COLO668 (cell line): ENCODE results near the gene TEDDM1.
"Not testable (repeated sequence)": the region's sequence is repeated elsewhere in the genome, so short reads cannot be mapped to it uniquely, and the experiment has no call there.

ENCODE experiments used
- DNase-seq: peaks from one replicate; lab custom pipeline; 2025; ENCODE audit not compliant: unreplicated experiment; lab: John Stamatoyannopoulos, UW

The TEDDM1 gene, protein sequence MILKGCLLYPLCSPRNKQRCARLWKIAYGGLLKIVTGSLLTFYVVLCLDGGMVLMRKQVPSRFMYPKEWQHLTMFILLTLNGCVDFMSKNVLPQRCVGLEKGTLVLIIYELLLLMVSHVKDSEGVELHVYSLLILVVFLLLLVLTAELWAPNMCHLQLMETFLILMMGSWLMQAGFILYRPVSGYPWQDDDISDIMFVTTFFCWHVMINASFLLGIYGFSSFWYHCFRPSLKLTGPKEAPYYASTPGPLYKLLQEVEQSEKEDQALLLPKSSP

DNA sequence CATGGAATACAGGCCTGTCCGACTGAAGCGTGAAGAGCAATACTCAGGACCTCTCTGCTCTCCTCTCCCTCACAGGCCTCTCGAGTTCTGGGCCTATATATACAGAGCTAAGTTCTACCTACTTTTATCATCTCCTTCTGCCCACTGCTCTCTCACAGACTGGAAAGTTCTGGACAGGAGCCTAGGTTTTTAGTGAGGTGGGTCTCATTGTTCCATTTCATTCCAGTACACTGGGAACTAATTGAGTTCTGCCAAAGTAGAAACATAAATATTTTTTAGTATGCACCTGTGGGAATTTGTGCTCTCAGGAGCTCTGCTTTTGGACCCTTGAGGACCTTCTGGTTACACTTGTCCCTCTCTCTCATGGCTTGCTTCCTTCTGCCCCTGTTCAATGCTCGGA lies at the start of gene TEDDM1:
TEDDM1 (minus strand) TSS at position 101 of the 400 bp plus-strand sequence. CDS start 182 bp downstream, outside the sequence.
- no peak for DNase-seq

DNA sequence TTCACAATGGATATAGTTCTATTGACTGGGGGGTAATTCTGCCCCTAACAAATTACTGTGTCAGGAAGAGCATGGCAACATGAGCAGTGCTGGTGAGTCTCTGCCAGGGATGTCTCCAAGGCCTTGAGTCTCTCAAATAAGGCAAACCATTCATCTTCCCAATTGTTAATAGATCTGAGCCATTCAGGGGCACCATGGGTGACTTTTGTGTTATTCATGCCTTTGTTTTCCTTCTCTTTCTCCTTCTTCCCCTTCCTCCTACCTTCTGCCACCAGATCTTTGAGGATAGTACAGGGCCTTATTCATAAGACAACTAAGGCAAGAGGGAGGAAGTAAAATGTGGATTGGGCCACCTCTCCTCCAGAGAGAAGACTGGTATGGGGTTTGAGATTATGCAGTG lies 49.6 kb upstream of the TEDDM1 start, which contains the start of gene RGSL1:
RGSL1 (plus strand) TSS at position 60 of the 400 bp plus-strand sequence; CDS start at position 80, 20 bp downstream.
- DNase-seq = no peak

DNA sequence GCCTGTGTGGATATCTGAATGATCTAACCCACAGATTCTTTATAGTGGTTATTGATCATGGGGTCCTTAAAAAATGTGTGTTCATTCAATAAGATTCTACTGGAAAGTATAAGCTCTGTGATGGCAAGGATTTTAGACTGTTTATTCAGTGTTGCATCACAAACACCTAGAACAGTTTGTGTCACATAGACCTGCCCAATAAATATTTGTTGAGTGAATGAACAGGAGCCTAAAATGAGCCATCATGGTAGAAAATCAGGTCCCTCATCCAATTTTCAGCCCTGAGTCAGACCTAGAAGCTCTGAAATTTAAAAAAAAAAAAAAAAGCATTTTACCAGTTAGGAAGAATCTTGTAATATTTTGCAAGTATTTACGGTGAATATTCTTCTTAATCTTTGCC lies 47.2 kb upstream of the TEDDM1 start:
- DNase-seq = no peak

DNA sequence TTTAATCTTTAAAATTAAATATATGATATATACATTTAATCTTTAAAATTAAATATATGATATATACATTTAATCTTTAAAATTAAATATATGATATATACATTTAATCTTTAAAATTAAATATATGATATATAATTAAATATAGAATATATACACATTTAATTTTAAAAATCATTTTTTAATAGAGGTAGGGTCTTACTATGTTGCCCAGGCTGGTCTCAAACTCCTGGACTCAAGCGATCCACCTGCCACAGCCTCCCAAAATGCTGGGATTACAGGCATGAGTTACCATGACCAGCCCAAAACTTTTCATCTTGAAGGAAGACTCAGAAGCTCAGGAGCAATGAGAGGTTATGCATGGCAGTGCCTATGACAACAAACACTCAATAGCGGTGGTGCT lies 46.7 kb upstream of the TEDDM1 start:
- not testable (repeated sequence) for DNase-seq

DNA sequence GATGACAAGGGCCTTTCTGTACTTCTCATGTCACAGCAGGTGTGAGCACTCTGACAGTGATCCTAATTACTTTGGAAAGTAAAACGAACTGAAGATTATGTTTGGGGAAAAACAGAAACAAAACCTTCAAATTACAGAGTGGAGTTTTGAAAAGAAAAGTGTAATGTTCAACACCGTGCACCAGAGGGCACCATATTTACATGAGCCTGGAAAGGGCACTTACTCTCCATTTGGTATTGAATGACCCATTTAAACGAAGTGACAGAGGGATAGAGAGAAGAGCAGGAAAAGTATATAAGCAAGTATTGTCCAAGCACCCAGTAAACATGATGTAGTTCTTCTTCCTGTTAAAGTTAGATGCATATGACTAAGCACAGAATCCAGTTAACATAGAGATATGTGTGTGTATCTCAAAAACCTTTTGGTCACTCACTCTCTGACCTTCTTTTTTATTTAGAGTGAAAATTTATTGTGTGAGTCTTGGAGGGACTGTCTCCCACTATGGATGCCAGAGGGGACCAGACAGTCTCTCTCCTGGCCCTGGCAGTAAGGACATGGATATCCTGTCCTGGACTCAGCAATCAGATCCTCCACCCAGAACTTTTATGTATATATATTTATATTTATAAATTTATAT lies 45.7 kb upstream of the TEDDM1 start:
- DNase-seq = peak; percentile 32

DNA sequence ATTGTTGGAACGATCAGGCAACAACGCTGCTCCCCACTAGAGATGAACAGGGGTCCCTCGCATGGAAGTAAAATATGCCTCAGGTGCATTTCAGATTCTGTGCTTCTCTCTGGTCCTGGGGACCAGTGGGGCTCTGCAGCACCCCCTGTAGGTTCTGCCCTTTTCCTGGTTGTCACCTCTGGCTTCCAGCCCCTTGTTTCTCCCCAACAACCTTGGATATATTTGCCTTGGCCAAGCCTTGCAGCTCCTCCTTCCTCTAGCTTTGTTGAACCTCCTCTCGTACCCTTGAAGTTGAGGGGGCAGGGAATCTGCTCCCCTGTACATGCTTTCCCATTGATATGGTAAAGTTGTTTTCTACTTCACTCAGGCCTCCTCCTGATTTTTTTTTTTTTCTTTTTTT lies 44.0 kb upstream of the TEDDM1 start:
- no peak for DNase-seq

DNA sequence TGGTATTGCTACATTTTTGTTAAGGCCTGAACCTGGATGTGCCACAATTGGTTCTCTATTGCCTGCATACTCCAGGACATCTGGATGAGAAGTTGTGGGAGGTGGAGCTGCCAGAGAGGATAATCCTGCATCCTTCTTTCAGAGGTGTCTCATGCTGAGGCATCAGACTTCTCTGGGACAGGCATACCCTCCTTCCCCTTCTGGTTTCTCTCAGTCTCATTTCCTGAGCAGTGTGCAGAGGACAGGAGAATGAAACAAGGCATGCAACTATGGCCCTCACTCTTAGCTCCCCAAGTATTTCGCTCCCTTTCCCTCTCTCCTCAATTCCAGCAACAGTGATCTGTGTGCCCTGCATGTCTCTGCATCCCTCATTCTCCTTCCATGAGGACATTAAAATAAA lies 41.9 kb upstream of the TEDDM1 start:
- DNase-seq = no peak

DNA sequence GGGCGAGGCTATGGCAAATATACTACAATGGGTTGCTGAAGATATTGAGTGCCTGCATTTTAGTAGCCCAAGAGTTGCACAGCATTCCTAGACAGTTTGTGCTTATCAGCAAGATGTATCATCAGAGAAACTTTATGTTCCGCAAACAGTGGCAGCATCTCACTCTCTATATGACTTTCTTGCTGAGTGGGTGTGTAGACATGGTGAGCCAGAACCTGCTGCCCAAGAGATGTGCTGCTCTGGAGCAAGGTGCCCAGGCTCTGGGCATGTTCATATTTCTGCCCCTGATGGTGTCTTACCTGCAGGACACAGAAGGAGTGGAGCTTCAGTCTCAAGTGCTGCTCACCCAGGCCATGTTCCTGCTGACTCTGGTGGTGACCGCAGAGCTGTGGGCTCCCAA lies 41.3 kb upstream of the TEDDM1 start:
- no peak for DNase-seq

DNA sequence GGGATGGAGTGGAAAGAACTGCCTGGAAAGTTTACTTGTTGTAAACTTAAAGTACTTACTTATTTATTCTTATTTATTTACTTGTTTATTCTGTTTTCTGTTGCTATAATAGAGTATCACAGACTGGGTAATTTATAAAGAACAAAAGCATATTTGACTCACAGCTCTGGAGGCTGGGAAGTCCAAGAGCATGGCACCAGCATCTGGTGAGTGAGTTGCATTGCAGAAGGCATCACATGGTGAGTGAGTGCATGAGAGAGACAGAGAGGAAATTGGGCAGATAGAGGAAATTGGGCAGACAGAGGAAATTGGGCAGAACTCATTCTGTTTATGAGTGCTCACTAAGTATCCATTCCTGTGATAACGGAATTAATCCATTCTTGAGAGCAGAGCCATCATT lies 37.9 kb upstream of the TEDDM1 start:
- no peak for DNase-seq

DNA sequence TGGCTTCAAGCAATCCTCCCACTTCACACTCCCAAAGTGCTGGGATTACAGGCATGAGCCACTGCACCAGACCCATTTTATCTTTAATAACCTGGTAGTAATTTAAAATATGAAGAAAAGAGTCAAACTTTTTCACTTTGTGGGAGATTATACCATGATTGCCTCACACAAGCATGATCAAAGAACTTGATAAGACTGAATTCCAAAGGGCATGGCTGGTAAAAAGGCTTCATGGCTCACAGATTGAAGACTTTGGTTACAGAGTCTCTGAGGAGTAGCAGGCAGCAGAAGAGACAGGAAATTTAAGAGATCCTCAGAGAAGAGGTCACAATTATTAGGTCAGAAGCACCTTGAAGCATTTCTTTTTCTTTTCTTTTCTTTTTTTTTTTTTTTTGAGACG lies 33.1 kb upstream of the TEDDM1 start:
- no peak for DNase-seq

DNA sequence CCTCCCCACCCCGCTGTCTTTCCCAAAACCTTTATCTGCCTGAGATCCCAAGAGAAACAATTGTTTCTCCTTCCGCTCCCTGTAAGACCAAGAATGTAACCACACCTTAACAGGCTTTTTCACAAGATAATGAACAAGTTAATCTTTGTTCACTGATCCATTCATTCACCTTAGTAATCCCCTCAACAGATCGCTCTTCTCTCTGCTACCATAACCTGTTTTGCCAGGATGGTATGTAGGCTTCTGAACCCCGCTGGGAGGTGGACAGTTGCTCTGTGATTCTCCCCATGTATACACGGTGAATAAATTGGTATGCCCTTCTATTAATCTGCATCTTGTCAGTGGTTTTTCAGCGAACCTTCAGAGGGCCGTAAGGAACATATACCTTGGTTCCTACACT lies 30.8 kb upstream of the TEDDM1 start:
- no peak for DNase-seq

DNA sequence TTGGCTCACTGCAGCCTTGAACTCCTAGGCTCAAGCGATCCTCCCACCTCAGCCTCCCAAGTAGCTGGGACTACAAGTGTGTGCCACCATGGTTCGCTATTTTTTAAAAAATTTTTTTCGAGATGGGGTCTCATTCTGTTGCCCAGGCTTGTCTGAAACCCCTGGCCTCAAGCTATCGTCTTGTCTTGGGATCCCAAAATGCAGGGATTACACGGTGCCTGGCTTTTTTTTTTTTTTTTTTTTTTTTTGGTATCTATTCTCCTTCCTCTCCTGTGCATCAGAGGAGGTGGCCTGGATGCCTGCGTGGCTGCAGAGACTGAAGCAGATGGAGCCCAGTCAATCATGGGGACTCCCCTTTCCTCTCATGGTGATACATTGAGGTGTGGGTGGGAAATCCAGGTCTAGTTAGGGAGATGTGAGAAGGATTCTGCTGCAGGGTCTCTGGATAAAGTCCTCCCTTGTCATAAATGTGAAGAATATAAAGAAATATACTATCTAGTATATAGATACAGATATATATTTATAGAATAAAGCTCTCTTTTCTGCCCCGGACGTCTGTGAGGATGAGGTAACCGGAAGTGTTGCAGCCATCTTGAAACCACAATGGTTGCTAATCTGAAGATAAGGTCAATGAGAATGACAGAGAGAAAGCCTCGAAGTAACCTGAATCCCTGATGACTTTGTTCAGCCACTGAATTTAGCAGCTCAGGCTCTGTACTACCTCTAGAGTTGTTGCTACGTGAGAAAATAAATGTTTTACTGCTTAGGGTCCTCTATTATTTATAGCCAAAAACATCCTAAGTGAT lies 30.0 kb upstream of the TEDDM1 start:
- DNase-seq = no peak

DNA sequence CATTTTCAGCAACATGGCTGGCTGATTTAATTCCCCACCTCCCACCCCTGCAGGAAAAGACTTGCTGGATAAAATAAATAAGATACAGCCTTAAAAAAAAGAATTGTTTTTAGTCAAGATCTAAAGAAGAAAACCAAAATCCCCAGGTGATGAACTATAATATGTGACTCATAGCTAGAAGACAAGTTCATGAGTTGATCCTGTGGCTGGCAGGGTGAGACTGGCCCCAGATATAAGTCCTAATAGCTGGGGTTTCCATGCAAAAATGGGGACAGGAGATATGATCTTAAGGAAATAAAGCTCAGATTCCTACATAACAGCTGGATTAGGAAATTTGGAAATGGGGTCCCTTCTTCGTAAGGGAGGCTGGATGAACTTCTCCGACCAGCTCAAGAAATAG lies 27.6 kb upstream of the TEDDM1 start:
- no peak for DNase-seq

DNA sequence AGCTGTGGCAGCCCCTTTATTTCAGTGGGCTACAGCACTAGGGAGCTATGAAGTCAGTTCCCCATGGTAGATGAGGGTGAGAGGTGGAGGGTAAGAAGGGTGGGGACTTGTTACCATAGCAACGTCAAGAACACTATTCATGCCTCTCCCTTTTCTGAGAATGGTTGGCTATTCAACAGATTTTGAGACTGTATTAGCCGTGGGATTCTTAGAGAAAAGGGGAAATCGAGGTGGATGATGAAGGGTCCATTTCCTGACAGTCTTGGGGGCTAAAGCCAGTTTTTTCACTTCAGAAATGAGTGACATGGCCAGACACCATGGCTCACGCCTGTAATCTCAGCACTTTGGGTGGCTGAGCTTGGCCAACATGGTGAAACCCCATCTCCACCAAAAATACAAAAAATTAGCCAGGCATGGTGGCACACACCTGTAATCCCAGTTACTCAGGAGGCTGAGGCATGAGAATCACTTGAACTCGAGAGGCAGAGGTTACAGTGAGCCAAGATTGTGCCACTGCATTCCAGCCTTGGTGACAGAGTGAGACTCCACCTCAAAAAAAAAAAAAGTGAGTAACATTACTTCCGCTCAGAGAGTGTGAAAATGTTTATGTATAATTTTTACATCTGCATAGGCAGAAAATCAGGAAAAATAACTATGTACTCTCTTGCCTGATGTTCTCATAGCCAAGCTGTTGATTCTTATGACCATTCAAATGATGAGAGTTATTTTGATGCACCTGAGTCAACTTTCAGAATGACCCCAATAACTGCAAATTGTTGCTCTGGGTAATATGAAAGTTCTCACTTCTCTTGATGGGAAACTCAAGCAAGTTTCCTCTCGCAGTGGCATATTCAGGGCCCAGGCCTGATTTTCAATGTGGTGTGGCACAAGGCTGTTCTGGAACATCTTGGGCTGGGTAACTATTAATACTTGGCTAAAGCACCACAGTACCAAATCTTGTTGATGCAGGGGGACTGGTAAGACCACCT lies 26.3 kb upstream of the TEDDM1 start:
- DNase-seq = no peak

DNA sequence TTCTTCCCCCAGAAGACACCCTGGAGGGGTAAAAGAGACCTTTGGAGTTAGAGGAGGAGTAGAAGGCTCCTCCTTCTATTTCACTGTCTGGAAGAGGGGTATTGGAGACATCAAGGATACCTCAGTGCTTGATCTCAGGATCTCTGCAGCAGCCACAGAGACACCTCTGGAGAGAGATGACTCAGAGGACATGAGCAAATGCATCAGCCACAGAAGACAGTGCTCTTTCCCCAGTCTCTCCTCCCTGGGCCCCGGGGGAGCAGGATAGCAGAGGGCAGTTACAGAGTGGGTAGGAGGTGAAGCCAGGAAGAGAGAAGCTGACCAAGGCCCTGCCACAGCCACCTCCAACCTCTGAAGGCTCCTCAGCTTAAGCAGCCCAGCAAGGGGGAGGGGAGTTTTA lies 15.3 kb upstream of the TEDDM1 start:
- DNase-seq = no peak

DNA sequence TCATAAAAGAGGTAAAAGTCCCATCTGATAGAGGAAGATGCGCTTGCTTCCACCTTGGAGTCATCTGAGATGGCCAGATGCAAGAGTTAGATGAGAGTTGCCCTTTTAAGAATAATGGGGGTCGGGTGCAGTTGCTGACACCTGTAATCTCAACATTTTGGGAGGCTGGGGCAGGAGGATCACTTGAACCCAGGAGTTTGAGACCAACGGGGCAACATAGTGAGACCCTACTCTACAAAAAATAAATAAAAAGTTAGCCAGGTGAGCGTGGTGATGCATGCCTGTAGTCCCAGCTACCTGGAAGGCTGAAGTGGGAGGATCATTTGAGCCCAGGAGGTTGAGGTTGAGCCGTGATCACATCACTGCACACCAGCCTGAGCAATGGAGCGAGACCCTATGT lies 13.5 kb upstream of the TEDDM1 start:
- no peak for DNase-seq

DNA sequence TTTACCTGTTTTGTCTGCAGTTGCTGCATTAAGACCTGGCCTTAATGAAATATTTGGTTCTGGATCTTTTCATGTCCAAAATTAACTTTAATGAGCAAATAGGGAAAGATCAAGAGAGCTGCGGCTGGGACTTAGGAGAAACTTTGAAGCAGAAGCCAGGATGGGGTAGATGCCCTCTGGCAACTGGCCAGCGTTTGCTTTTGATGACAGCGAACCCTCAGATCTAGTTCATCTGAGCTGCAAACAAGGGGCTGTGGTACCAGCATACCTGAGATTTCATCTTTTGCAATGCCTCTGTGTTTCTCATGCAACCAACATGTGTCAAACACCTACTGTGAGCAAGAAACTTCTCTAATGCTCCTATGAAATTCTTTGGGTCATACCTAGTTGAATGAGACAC lies 13.0 kb upstream of the TEDDM1 start:
- DNase-seq = no peak

DNA sequence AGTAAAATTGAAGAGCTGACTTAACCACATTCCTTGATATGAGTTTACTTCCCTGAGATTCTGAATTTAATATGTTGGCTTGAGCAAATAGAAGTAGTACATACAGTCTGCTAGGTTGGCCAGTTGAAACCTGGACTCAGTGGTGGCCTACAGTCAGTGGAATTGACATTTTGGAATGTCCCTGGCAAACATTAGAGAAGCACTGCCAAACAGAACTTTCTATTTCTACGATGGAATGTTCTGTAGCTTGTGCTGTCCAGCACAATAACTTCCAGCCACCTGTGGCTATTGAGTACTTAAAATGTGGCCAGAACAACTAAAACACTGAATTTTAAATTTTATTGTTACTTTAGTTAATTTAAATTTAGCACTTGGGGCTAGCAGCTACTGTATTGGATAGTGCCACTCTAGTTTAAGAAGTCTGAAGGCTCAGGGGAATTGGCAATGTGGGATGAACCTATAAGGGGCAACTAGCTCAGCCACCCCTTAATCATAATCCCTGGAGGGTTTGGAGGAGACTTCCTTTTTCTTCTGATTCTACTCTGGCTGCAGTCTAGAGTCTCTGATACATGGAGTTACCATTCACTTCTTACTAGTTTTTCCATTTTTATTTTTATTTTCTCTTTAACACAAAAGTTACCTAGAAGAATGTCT lies 10.3 kb upstream of the TEDDM1 start:
- DNase-seq = no peak

DNA sequence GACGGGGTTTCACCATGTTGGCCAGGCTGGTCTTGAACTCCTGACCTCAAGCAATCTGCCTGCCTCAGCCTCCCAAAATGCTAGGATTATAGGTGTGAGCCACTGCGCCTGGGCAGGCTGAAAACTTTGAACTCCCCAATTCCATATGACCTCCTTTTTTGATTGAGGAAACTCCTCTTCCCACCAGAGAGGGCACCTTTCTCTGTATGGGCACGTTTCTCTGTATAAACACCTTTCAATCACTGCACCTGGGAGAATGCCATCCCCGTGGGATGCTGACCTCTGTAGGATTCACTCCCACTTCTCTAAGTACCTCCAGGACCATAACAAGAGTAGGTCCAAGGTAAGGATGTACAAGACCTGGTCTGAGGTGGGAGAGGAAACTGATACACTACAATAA lies 9.7 kb upstream of the TEDDM1 start:
- DNase-seq = no peak

DNA sequence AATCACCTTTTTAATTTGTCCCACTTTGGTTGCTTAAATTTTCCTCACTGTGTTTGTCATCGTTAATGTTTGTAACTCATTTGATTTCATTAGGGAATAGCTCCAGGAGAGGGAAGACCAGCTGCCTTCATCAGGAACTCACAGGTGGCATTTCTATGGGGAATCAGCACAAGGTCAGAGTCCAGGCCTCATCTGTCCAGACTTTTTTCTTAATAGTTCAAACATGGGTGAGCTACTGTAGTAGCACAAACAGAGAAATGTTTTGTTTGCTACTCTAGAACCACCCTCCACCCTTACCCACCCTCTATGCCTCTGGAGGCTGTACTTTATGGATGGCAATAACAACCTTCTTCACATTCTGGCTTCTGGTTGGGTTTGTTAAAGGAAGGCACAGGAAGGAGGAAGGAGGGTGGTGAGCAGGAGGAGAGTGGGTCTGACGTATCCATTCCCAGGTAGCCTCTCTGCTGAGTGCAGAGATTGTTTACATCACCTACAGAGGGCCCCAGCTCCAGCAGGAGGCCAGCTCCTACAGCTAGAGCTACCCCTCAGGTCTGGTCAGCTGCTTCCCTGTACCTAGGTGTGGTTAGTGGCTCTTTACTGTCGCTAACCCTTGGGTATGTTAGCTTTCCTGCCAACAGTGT lies 8.1 kb upstream of the TEDDM1 start:
- DNase-seq = peak; percentile 25
